Measurements from ENCODE around the gene CXorf49B.

Gene CXorf49B

GRCh38 chrX:71815906-71816156, 52.7 kb downstream of the CXorf49B start:
- DNase-seq (ENCODE audit: low read depth), result no peak
